GM20431 (cell line): ENCODE measurements around the gene PRKAR1B.

ENCODE experiments used
- in situ Hi-C: fragments of 300-500 bp; cut with MseI, MboI; formaldehyde crosslinking; loops from one replicate; pipeline ENCODE4 v1.15.0; 2020; ENCODE audit warnings: low sequenced_read_pairs; ENCODE audit not compliant: unreplicated experiment

PRKAR1B gene

DNA sequence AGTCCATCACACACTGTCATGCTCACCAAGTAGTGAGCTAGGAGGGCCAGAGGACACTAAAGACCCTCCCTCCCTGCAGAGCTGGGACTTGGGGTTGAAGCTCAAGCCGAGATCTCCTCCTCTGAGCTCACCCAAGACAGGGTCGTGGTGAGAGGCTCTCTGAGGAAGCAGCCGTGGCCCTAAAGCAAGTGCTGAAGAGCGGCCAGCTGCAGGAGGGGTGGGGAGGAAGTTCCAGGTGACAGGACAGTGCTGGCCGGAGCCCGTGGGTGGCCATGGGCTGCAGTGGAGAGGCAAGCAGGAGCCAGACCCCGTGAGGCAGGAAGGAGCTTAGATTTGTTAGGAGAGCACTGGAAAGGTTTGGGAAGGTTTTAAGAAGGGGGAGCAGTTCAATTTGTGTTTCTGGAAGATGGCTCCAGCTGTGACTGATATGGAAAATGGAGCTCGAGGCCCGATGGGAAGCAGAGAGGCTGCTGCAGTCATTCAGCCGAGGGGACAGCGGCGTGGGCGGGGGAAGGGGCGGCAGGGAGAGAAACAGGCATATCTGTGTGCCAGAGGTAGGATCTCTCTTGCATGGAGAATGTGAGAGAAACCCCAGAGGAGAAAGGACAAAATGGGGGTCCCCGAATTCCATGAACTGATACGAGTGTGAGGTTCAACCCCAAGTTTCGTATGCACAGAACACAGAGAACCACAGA is 27.5 kb downstream of the PRKAR1B start:
- in situ Hi-C loops: no loop called here

DNA sequence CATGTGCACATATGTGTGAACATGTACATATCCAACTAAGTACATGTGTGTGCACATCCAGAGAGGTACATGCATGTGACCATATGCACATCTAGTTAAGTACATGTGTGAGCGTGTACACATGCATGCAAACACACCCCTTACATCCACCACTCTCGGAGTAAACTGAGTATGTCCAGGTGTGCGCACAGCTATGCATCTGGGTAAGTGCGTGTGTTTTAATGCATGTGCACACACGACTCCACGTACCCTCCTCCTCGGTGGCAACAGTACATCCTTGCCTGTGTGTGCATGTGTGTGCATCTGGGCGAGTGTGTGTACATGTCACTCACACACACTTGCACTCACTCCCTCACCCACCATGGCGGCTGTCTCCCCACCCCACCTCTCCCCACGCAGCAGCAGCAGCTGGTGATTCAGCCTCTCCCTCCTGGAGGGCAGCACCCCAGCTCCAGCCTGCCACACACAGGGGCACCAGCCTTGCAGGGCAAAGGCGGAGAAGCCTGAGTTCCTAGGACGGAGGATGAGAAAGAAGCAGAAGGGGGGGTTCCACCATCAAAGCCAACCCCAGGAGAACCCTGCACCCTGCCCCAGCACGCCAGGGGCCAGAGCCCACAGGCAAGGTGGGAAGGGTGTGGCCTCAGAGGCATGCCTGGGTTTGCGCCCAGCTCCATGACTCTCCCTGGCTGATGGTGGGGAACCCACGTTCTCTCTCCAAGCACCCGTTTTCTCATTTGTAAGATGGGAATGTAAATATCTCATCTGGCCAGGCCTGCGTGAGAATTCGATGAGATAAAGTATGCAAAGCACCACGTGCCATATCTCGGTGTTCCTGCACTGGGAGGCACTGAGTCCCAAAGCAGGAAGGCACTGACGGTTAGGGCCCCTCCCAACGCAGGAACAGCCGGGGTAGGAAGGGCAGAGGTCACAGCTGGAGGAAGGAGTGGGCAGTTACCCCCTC is 28.3 kb downstream of the PRKAR1B start:
- in situ Hi-C loops: no loop called here

DNA sequence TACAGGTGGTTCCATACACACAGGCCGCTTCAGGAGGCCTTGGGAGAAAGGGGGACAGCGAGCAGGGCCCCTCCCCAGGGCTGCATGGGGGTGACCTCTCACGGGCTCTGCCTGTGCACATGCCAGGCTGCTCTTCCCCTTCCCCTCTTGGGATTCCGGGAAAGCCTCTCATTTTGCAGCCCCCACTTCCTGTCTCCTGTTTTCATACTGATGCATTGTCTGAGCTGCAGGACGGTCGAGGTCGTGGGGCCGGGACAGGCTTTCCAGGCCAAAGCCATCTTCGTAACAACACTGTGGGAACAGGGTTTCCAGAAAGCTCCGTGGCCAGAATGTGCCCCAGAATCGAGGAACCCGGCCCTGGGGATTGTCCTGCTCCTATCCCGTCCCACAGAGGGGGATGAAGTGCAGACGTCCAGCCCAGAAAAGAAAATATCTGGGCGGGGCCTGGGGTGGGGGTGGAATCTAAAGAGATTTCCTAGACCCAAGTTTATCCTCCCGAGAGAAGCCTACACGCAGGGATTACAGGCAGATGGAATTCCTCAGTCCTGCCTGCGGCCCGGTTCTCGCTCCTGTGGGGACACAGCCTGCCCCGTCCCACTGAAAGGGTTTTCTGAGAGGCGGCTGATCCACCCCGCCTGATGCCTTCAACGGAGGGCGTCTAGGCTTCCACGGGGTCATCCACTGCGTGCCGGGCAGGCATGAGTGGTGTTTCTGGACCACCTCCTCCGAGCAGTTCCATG is 30.1 kb downstream of the PRKAR1B start:
- in situ Hi-C loops: no loop called here

- in situ Hi-C loops: no loop called here
Measured at GRCh38 chr7:696426-696811, 30.7 kb downstream of the PRKAR1B start.

GRCh38 chr7:693280-693679 is 33.8 kb downstream of the PRKAR1B start:
- in situ Hi-C loops: no loop called here

GRCh38 chr7:691361-692045 is 35.6 kb downstream of the PRKAR1B start:
- in situ Hi-C loops: no loop called here

- in situ Hi-C loops: no loop called here
Measured at GRCh38 chr7:690478-691360, 36.4 kb downstream of the PRKAR1B start.

GRCh38 chr7:685540-685939 is 41.5 kb downstream of the PRKAR1B start:
- in situ Hi-C loops: no loop called here

- in situ Hi-C loops: no loop called here
Measured at GRCh38 chr7:684416-684815, 42.7 kb downstream of the PRKAR1B start.

DNA sequence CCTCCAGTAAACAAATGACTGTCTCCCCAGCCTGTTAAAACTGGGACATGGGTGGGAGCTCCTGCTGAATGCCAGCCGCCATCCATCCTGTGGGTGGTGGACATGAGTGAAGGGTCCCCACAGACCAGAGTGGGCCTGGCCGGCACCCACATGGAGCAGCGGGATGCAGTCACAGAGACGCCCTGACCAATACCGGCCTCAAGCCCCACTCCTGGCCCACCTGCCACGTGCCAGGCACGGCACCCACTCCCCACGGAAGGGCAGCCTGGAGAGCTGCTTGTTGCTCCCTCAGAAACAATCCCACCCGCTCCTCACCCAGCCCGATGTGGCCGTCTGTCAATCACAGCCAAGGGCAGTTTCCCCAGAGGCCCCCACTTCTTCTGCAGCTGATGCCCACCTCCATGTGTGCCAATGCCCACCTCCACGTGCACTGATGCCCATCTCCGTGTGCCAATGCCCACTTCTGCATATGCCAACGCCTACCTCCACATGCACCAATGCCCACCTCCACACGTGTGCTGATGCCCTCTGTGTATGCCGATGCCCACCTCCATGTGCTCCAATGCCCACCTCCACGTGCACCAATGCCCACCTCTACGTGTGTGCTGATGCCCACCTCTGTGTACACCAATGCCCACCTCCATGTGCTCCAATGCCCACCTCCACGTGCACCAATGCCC is 43.4 kb downstream of the PRKAR1B start:
- in situ Hi-C loops: no loop called here

DNA sequence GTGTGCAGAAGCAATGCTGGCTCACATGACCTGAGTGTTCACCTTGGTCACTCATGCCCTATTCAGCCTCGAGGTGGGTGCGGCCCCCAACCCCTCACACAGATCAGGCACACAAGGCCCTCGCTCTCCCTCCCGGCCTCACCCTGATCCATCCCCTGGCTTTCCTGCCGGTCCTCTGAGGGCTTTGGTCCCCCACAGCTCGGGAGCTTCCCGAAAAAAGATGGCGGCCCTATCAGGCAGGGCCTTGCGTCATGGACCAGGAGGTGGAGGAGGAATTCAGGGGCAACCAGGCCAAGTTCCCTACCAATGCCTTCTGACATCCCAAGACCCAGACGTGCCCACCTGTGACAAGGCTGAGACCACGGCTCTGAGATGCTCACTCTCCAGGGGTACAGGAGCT is 44.3 kb downstream of the PRKAR1B start:
- in situ Hi-C loops: no loop called here

DNA sequence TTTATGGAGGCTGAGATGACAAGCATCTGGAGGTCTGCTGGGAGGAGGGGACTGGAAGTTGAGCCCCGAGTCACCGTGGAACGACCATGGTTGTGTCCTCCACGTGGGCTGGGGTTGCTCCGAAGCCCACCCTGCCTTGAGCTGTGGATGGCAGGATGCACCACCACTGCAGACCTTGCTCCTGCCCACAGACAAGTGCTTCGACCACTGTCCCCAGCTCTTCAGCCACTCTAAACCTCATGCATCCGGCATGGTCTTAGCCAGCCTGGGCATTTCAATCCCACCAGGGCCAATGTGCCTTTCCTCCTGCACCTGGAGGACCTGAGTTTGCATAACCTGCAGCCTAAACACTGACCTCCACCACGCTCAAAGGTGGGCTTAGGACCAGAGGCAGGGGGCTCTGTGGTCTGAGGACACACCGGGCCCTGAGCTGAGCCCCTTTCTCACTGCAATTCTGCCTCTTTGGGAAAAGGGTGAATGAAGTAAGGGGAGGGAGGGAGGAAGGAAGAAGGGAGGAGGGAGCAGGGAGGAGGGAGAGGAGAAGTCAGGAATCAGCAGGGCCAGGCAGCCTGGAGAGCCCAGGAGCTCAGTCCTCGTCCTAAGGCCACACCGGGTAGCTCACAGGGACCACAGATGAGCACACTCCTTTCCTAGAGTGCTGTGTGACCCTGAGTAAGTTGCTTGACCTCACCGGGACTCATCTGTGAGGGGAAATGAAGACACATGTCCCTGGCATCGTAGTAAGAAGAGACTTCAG is 45.4 kb downstream of the PRKAR1B start:
- in situ Hi-C loops: no loop called here

- in situ Hi-C loops: no loop called here
Measured at GRCh38 chr7:680411-681127, 46.5 kb downstream of the PRKAR1B start.

GRCh38 chr7:676972-677385 is 50.1 kb downstream of the PRKAR1B start:
- in situ Hi-C loops: no loop called here

DNA sequence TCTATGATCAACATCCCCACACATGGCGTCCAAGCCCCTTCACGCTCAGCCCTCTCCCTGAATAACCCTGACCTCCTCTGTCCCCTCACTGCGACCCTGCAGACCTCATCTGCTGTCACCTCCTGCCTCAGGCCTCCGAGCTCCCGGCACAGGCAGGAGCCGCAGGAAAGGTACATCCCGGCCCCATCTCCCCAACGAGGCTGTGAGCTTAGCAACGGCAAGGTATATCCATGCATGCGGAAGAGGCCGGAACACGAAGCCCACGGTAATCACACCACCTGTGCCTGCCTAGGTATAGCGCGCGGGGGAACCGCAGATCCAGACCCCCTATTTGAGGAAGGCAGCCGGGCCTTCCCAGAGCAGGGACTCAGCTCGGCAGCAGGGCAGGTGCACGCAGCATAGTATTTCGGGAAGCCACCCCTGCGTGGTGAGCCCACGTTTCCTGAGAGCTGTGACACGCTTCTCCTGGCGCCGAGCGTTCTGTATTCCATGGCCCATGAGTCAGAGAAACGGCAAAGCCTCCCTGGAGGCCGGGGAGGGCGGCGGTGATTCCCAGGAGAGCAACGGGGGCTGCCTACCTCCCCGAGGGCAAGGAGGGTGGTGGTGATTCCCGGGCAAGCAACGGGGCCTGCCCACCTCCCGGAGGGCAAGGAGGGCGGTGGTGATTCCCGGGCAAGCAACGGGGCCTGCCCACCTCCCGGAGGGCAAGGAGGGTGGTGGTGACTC is 50.7 kb downstream of the PRKAR1B start:
- in situ Hi-C loops: no loop called here
